ENCODE measurements around the gene ANKRD49. TPM values are rescaled to one million over a fixed set of nuclear protein-coding genes. Genes with fewer than 3 reads are reported as not detected.

ANKRD49 gene
- total RNA-seq, 1 donor from 2014 or later: 7.7 TPM

- peak; percentile 56 to 82 for DNase-seq (ENCODE audit: low read depth in 2 of 2)
Observed at GRCh38 chr11:94543695-94544645, 50.2 kb downstream of the ANKRD49 start, which contains the start of gene FUT4. Gene FUT4 (plus strand): TSS chr11:94543921. CDS start chr11:94544134, 213 bp downstream.

GRCh38 chr11:94544646-94545263 is 51.0 kb downstream of the ANKRD49 start:
- DNase-seq (ENCODE audit: low read depth in 2 of 2): no peak

GRCh38 chr11:94545264-94546161 is 51.7 kb downstream of the ANKRD49 start:
- no peak for DNase-seq (ENCODE audit: low read depth in 2 of 2)

- DNase-seq (ENCODE audit: low read depth in 2 of 2): no peak
Observed at GRCh38 chr11:94546162-94546470, 52.3 kb downstream of the ANKRD49 start.

GRCh38 chr11:94546886-94547285 is 53.1 kb downstream of the ANKRD49 start:
- DNase-seq (ENCODE audit: low read depth in 2 of 2): no peak

GRCh38 chr11:94549146-94549545 is 55.4 kb downstream of the ANKRD49 start:
- no peak for DNase-seq (ENCODE audit: low read depth in 2 of 2)

Other genes starting within 250 kb of the ANKRD49 start
- not detected in 2 replicates for gene IZUMO1R, start 189.4 kb upstream of the ANKRD49 start, total RNA-seq
- under 0.01 TPM in 1 of 2 replicates, not detected in the other for gene GPR83, start 92.6 kb upstream of the ANKRD49 start, total RNA-seq
- gene MRE11, start 140 bp upstream of the ANKRD49 start, total RNA-seq: 9.6 and 12.3 TPM in 2 replicates
- not detected in 2 replicates for gene C11orf97, start 18.5 kb downstream of the ANKRD49 start, total RNA-seq
- gene FUT4, start 49.9 kb downstream of the ANKRD49 start, total RNA-seq: 3.7 and 6.1 TPM in 2 replicates
- gene PIWIL4, start 73.4 kb downstream of the ANKRD49 start, total RNA-seq: 0.51 and 0.76 TPM in 2 replicates

Measured in dermis microvascular lymphatic vessel endothelial cell (primary cell).